ENCODE measurements around the gene ZNF454. TPM values are rescaled to one million over a fixed set of nuclear protein-coding genes. Genes with fewer than 3 reads are reported as not detected.

ZNF454 gene
- total RNA-seq, 4 donors from 2014 or later = 0.08 to 4.2 (median 0.51) TPM

DNA sequence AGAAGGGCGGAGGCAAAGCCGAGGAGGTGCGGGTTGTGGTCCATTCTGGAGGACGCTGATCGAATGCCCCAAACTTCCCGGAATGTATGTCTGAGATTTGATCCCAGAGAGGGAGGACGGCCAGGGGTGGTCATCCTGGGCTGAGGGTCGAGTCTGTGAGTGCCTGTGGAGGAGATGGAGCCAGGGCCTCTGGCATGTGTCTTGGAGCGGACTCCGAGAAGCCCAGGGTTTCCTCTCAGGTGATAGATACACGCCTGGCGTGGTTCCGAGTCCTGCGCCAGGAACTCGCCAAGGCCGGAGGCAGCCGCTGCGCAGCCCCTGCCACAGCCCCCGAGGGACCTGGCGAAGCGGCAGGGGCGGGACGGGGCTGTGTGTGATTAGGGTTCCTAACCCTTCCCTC, 363 bp downstream of the ZNF454 start:
- no peak for DNase-seq (ENCODE audit: low spot score in 2 of 2)
- WGBS, 2 donors = 2 to 10% methylated on average over 4 to 12 of the region's 23 CpGs
- peak overlapping the region; percentile 19 for H3K4me3 ChIP-seq (ENCODE audit: low read depth, poor library complexity, severe bottlenecking)
- intact Hi-C loops (cut with DNase I; ENCODE audit: low total_unique reads) = no loop called here
- TF ChIP-seq, protein P1, sequence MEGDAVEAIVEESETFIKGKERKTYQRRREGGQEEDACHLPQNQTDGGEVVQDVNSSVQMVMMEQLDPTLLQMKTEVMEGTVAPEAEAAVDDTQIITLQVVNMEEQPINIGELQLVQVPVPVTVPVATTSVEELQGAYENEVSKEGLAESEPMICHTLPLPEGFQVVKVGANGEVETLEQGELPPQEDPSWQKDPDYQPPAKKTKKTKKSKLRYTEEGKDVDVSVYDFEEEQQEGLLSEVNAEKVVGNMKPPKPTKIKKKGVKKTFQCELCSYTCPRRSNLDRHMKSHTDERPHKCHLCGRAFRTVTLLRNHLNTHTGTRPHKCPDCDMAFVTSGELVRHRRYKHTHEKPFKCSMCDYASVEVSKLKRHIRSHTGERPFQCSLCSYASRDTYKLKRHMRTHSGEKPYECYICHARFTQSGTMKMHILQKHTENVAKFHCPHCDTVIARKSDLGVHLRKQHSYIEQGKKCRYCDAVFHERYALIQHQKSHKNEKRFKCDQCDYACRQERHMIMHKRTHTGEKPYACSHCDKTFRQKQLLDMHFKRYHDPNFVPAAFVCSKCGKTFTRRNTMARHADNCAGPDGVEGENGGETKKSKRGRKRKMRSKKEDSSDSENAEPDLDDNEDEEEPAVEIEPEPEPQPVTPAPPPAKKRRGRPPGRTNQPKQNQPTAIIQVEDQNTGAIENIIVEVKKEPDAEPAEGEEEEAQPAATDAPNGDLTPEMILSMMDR (IDR thresholded peaks at IDR 0.05) = no peak
- no peak for TF ChIP-seq POLR2A (IDR thresholded peaks at IDR 0.05)

DNA sequence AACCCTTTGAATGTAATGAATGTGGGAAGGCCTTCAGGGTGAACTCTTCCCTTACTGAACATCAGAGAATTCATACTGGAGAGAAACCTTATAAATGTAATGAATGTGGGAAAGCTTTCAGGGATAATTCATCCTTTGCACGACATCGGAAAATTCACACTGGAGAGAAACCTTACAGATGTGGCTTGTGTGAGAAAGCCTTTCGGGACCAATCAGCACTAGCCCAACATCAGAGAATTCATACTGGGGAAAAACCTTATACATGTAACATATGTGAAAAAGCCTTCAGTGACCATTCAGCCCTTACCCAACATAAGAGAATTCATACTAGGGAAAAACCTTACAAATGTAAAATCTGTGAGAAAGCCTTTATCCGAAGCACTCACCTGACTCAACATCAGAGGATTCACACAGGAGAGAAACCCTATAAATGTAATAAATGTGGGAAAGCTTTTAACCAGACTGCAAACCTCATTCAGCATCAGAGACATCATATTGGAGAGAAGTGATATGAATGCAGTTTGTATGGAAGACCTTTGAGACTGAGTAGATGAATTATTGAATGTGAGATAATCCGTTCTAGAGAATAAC, 24.6 kb downstream of the ZNF454 start:
- H3K4me3 ChIP-seq (ENCODE audit: low read depth, poor library complexity, severe bottlenecking) = no peak overlapping the region
- WGBS, 2 donors = 94 to 96% methylated on average over 5 of the region's 5 CpGs
- no peak for DNase-seq (ENCODE audit: low spot score in 2 of 2)
- intact Hi-C loops (cut with DNase I; ENCODE audit: low total_unique reads) = no loop called here
- no peak for TF ChIP-seq POLR2A (IDR thresholded peaks at IDR 0.05)
- TF ChIP-seq, protein P1 (IDR thresholded peaks at IDR 0.05) = no peak

DNA sequence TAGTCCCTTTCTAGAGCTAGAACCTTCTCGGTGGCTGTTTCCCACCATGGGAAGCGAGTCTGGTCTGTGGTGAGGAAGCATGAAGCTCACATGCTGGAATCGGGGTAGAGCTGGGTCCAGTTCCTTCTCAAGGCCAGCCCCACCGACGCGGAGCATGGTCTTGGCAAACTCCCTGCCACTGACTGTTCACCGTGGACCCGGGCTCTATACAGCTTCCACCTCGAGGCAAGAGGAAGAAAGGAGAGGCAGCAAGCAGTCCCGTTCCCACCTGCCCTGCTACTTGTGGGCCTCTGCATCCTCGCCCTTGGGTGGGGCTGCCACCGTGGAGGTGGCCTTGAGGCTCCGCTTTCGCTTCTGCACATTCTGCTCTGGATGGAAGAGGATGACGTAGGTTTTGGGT, 40.4 kb downstream of the ZNF454 start:
- intact Hi-C loops (cut with DNase I; ENCODE audit: low total_unique reads) = no loop called here
- no peak for TF ChIP-seq POLR2A (IDR thresholded peaks at IDR 0.05)
- TF ChIP-seq, protein P1 (IDR thresholded peaks at IDR 0.05) = no peak
- no peak overlapping the region for H3K4me3 ChIP-seq (ENCODE audit: low read depth, poor library complexity, severe bottlenecking)
- 96 to 98% methylated on average over 15 of the region's 15 CpGs for WGBS, 2 donors
- DNase-seq (ENCODE audit: low spot score in 2 of 2) = peak in 1 of 2 donors; percentile 53

DNA sequence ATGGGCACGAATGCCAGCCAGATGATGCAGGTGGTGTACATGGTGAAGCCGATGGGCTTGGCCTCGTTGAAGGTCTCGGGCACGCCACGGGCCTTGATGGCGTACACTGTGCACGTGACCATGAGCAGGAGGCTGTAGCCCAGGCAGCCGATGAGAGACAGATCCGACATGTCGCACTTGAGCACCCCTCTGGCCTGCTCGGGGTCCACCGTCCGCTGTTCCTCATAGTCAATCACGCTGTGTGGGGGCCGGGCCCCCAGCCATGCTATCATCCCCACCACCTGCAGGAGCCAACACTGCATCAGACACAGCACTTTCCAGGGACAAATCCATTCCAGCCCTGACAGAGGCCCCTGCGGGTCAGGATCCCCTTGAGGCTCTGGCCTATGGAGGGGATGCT, 41.9 kb downstream of the ZNF454 start:
- intact Hi-C loops (cut with DNase I; ENCODE audit: low total_unique reads) = no loop called here
- WGBS, 2 donors = 96% methylated on average over 17 of the region's 17 CpGs

DNA sequence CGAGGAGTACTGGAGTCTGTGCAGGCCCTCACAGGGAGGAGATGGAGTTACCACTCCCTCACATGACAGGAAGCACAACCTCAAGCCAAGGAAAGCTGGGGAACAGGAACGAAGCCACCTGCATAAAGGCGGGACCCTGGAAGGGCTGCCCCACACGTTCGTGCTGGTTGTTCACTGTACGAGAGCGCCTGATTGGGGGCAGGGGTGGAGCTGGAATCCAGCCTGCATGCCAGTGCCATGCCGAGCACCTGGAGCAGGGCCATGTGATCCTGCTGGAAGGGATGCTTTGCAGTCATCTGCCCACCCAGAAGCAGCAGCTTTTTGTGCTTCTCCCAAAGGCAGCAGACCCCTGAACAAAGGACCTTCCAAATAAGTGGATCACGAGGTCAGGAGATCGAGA, 42.7 kb downstream of the ZNF454 start:
- intact Hi-C loops (cut with DNase I; ENCODE audit: low total_unique reads) = no loop called here
- TF ChIP-seq POLR2A (IDR thresholded peaks at IDR 0.05) = no peak
- TF ChIP-seq, protein P1 (IDR thresholded peaks at IDR 0.05) = no peak
- WGBS, 2 donors = 90 to 91% methylated on average over 10 of the region's 10 CpGs
- no peak overlapping the region for H3K4me3 ChIP-seq (ENCODE audit: low read depth, poor library complexity, severe bottlenecking)
- peak in 1 of 2 donors; percentile 23 for DNase-seq (ENCODE audit: low spot score in 2 of 2)

More for the DNA sequence above, 41.9 kb downstream of the ZNF454 start:
- no peak overlapping the region for H3K4me3 ChIP-seq (ENCODE audit: low read depth, poor library complexity, severe bottlenecking)
- DNase-seq (ENCODE audit: low spot score in 2 of 2) = peak in 1 of 2 donors; percentile 79
- TF ChIP-seq POLR2A (IDR thresholded peaks at IDR 0.05) = no peak
- TF ChIP-seq, protein P1 (IDR thresholded peaks at IDR 0.05) = no peak

All from lower leg skin (tissue), 4 donors.